HG02981 (cell line): ENCODE data around the gene KCNT1.
"Not testable (repeated sequence)": the region's sequence is repeated elsewhere in the genome, so short reads cannot be mapped to it uniquely, and the experiment has no call there.

Experiments
- ATAC-seq: cut with Tn5 transposase; IDR thresholded peaks from one replicate; pipeline ENCODE4 v1.9.1; 2021; ENCODE audit warnings: mild to moderate bottlenecking, moderate library complexity; ENCODE audit not compliant: unreplicated experiment

The KCNT1 gene

GRCh38 chr9:135701959-135702721 lies at the start of gene KCNT1:
KCNT1 (plus strand) TSS chr9:135702185; CDS start chr9:135702259, 74 bp downstream.
- no peak for ATAC-seq

GRCh38 chr9:135655317-135655716 lies 46.7 kb upstream of the KCNT1 start:
- no peak for ATAC-seq

- ATAC-seq: no peak
These were observed 44.6 kb upstream of the KCNT1 start for GRCh38 chr9:135657416-135657815.

GRCh38 chr9:135659252-135659651 lies 42.7 kb upstream of the KCNT1 start:
- no peak for ATAC-seq

GRCh38 chr9:135660407-135660806 lies 41.6 kb upstream of the KCNT1 start:
- no peak for ATAC-seq

GRCh38 chr9:135661816-135662560 lies 40.0 kb upstream of the KCNT1 start:
- ATAC-seq: no peak

- ATAC-seq: no peak
These were observed 39.1 kb upstream of the KCNT1 start, which contains the start of gene LCN9 for GRCh38 chr9:135662758-135663450. LCN9 (plus strand) TSS chr9:135663309; CDS start chr9:135663322, 13 bp downstream.

GRCh38 chr9:135663451-135663770 lies 38.6 kb upstream of the KCNT1 start:
- ATAC-seq: no peak

- no peak for ATAC-seq
These were observed 38.1 kb upstream of the KCNT1 start for GRCh38 chr9:135663857-135664256.

GRCh38 chr9:135664266-135664665 lies 37.7 kb upstream of the KCNT1 start:
- ATAC-seq: no peak

GRCh38 chr9:135664801-135665794 lies 36.9 kb upstream of the KCNT1 start:
- no peak for ATAC-seq

GRCh38 chr9:135665795-135666189 lies 36.2 kb upstream of the KCNT1 start:
- no peak for ATAC-seq

- ATAC-seq: no peak
These were observed 35.2 kb upstream of the KCNT1 start for GRCh38 chr9:135666534-135667462.

- ATAC-seq: no peak
These were observed 34.5 kb upstream of the KCNT1 start for GRCh38 chr9:135667463-135668001.

- not testable (repeated sequence) for ATAC-seq
These were observed 33.0 kb upstream of the KCNT1 start for GRCh38 chr9:135669018-135669417.

GRCh38 chr9:135669616-135670285 lies 32.2 kb upstream of the KCNT1 start:
- no peak for ATAC-seq

GRCh38 chr9:135670721-135671590 lies 31.0 kb upstream of the KCNT1 start:
- no peak for ATAC-seq
